GM10248 (cell line): ENCODE results near the gene PRR27.

Source experiments
- CTCF ChIA-PET: fragments of 300-600 bp; sonication (Branson Sonifier 250); formaldehyde crosslinking; extraction: SDS; loops from one replicate; lab custom pipeline; 2021; ENCODE audit warnings: antibody characterized with exemption; lab: Yijun Ruan, JAX
- POLR2A ChIA-PET: fragments of 350-650 bp; sonication (Branson Sonifier 250); formaldehyde crosslinking; extraction: SDS; loops from one replicate; lab custom pipeline; 2020; ENCODE audit warnings: antibody characterized with exemption; lab: Yijun Ruan, JAX
- DNase-seq: peaks from one replicate; pipeline ENCODE4 v3.0.0; 2012; ENCODE audit errors: extremely low spot score
- TF ChIP-seq, protein P1 (sequence below): IDR thresholded peaks from 2 replicates; pipeline ENCODE4 v1.5.1; 2012; ENCODE audit warnings: mild to moderate bottlenecking, low read depth; ENCODE audit errors: extremely low read depth, missing control alignments, control extremely low read depth

The PRR27 gene

DNA sequence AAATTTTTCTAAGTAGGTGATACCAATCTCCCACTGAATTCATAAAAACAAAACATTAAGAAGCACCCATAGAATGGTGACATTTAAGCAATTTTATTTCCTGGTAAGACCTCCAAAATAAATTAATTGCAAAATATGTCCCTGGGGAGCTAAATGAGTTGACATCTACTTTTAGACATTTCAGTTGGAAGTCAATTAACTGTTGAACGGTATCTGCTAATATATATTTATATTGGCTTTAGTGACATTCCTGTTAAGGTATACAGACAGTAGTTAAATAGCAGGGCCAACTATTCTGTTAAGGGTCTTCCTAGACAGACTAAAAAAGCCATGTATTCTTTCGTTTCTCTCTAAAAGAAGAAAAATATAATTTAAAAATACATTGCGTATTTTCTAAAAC, at the start of gene PRR27:
Gene PRR27 (plus strand): TSS at position 301 of the 400 bp plus-strand sequence. CDS start 139 bp downstream, outside the sequence.
- ChIA-PET POLR2A (no interaction called here), CTCF (no interaction called here)
- DNase-seq: no peak
- TF ChIP-seq, protein P1, sequence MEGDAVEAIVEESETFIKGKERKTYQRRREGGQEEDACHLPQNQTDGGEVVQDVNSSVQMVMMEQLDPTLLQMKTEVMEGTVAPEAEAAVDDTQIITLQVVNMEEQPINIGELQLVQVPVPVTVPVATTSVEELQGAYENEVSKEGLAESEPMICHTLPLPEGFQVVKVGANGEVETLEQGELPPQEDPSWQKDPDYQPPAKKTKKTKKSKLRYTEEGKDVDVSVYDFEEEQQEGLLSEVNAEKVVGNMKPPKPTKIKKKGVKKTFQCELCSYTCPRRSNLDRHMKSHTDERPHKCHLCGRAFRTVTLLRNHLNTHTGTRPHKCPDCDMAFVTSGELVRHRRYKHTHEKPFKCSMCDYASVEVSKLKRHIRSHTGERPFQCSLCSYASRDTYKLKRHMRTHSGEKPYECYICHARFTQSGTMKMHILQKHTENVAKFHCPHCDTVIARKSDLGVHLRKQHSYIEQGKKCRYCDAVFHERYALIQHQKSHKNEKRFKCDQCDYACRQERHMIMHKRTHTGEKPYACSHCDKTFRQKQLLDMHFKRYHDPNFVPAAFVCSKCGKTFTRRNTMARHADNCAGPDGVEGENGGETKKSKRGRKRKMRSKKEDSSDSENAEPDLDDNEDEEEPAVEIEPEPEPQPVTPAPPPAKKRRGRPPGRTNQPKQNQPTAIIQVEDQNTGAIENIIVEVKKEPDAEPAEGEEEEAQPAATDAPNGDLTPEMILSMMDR: no peak

DNA sequence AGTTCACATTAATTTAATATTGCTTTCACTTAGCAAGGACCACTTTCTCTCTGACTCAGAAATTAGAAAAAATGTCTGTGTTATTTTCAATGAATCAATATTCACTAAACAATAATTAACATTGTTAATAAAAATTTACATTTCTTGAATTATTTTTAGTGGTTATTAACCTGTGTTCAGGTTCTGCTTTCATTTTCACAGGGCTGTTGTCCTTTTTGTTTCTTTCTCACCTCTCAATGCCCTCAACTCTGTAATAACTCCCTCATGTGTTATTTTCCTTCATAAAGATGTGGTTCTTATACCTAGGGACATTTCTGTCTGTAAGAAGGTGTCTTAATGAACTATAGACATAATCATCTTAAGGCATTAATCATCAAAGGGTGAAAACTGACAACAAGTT, 43.1 kb upstream of the PRR27 start:
- TF ChIP-seq, protein P1: no peak
- ChIA-PET POLR2A (no interaction called here), CTCF (no interaction called here)
- no peak for DNase-seq

DNA sequence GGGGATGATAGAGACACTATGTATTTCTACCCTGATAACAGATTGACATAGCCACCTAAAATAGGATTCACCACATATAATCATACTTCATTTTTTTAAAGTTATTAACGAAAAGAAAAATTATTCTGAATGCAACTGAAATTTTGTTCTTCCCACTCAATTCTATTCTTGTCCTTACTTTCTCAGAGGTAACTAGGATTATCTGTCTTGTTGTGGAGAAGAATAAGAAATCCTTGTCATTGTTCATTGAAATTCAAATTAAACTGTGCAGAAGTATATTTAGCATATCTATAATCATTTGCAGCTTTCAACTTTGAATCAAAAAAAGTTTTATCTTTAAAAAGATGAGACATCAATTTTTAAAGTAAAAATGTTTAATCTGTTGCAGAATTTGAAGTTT, 40.4 kb upstream of the PRR27 start:
- DNase-seq: no peak
- ChIA-PET CTCF (no interaction called here), POLR2A (no interaction called here)
- TF ChIP-seq, protein P1: no peak

DNA sequence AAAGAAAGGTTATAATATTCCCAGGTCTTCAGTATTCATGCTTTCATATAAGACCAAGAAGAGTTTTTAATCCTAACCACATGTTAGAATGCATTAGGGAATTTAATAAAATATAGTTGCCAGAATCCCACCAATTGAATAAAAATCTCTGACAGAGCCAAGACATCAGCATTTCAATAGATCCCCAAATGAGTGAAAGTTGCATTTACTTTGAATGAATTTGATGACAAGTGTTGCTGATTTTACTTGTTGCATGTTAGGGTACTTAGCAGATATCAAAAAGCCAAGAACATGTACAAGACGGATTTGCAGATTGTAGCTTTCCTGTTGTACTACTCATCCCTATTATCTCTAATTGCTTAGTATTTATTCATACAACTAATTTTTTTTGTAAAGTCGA, 39.9 kb upstream of the PRR27 start:
- DNase-seq: no peak
- ChIA-PET POLR2A (no interaction called here), CTCF (no interaction called here)
- TF ChIP-seq, protein P1: no peak

DNA sequence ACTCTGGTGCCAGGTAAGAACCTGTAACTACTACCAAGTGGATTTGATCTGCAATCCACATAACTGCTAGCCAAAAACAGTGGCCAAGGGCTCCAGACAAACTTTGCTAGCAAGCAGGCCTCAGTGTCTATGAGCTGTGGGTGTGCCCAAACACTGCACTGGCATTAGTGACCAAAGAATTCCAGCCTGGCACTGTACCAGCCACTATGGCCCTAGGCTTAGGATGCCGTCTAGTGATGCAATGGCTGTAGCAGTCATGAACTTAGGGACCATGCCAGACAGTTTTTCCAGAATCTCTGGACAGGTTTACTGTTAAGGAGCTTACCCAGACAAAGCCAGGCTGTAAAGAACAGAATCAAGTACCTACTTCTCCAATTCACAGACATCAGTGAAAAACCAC, 33.7 kb upstream of the PRR27 start:
- POLR2A ChIA-PET: no interaction called here
- TF ChIP-seq, protein P1: no peak
- no peak for DNase-seq
- CTCF ChIA-PET: interaction anchor here (1.2 kb wide), 1 partner anchor 99 kb away, joined by 3 read pairs; no protein-coding TSS in a partner anchor

DNA sequence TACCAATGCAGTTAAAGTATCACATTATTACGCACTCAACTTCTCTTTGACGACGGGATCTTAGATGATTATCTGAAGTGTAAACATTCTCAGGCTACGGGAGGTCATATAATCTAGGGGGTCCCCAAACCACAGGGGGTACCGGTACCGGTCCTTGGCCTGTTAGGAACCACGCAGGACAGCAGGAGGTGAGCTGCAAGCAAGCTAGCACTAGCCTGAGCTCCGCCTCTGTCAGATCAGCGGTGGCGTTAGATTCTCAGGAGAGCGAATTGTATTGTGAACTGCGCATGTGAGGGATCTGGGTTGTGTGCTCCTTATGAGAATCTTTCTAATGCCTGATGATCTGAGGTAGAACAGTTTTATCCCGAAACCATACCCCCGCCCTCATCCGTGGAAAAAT, 20.6 kb upstream of the PRR27 start:
- CTCF ChIA-PET: no interaction called here
- POLR2A ChIA-PET: no interaction called here
- TF ChIP-seq, protein P1: no peak
- no peak for DNase-seq

DNA sequence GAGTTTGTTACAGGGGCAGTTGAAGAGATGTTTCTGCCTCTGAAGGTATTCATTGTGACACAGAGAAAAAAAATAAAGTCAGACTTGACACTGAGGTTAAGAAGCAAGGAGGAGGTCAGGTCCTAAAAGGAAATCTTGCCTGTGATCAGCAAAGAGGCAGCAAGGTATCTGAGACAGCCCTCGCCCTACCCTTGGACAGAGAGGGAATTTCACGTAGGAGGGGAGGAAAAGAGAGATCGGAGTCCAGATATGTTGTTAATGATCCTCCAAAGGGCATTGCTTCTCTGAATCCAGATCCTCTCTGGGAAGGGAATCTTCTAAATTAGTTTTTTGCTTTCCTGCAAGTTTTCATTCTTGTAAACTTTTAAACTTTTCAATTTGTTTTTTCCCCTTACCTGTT, 15.3 kb upstream of the PRR27 start:
- DNase-seq: no peak
- ChIA-PET POLR2A (no interaction called here), CTCF (no interaction called here)
- TF ChIP-seq, protein P1: no peak
